Measurements from ENCODE around the gene RPH3AL. TPM values are rescaled to one million over a fixed set of nuclear protein-coding genes. Genes with fewer than 3 reads are reported as not detected.

Gene RPH3AL
- total and polyA plus RNA-seq, 10 of the 15 experiments (the other 5 are each of a cell fraction or from before 2014, with no cell fraction given), result 0.04 to 1.2 (median 0.47) TPM; not detected in 2

DNA sequence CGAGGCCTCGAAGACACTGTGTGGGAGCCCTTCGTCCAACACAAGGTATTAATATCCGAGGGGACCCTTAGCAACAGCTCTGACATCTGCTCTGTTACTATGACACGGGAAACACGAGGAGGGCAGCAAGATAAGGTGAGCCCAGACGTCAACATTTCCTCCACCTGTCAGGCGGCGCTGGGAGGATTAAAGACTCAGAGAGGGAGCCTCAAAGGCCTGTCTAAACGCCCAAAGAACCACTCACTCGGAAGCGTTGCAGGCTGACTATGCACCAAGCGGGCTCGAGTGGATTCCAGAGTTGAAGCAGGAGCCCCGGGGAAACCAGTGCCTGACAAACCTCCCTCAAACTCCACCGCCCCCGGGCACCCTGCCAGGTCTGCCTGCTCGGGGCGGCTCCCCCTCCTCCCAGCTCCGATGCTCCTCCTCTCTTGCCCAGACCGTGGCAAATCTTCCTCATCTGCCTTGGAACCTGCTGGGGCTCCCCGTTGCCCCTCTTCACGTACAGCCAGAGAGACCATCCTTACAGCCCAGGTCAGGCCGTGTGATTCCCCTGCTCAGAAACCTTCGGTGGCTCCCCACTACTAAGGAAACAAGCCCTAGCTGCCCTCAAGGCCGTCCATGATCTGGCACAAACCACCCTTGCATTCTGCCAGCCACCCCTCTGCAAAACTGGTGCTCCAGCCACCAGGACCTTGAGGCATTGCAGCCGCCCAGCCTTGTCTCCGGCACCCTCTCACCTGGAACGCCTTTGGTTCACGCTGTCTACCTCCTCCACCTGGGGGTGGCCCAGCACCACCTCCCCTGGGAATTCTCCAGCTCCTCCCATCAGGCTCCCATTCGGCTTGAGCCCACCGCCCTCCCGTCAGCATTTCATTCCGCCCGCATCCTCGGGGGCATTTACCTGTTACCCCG is 16.2 kb downstream of the RPH3AL start:
- ChIA-PET CTCF (no interaction called here), RAD21 (ENCODE audit: unreplicated experiment) (no interaction called here), SMC1A (ENCODE audit: uncharacterized antibody, unreplicated experiment) (no interaction called here), POLR2A (no interaction called here)
- no TSS peak for BruUV-seq (replicated peaks)
- Histone ChIP-seq H3K27me3 (replicated peaks in 1 of 2; ENCODE audit: control insufficient read depth in 2 of 2, insufficient read depth in 2 of 2, low read length in 1 of 2) (no peaks in the 10 kb centered on the region), H3K4me2 (ENCODE audit: control insufficient read depth, insufficient read depth) (no peak overlapping the region), H3K79me2 (ENCODE audit: control insufficient read depth, insufficient read depth, low read length) (no peaks in the 10 kb centered on the region), H2AFZ (ENCODE audit: control insufficient read depth, low read depth, low read length) (no peak overlapping the region), H3K36me3 (ENCODE audit: control insufficient read depth in 2 of 2, insufficient read depth in 2 of 2, low read length in 1 of 2) (no peaks in the 10 kb centered on the region), H3K27ac (ENCODE audit: control insufficient read depth, insufficient read depth) (no peak overlapping the region), H3K4me3 (no peak overlapping the region), H4K20me1 (ENCODE audit: control insufficient read depth, insufficient read depth) (no peaks in the 10 kb centered on the region), H3K4me1 (ENCODE audit: control insufficient read depth, insufficient read depth, low read length) (no peaks in the 10 kb centered on the region; the same call in 1 of the 2 replicates), H3K9me3 (replicated peaks; ENCODE audit: control insufficient read depth, insufficient read depth, low read length) (no peaks in the 10 kb centered on the region; the same call in 2 of the 3 replicates), H3K9ac (ENCODE audit: control insufficient read depth, insufficient read depth, low read length) (no peak overlapping the region)
- WGBS (ENCODE audit: insufficient coverage, insufficient replicate concordance, low lambda C conversion rate, missing lambda C conversion rate), result 31% methylated on average over 30 of the region's 37 CpGs
- in situ Hi-C loops (cut with MboI), result no loop called here
- no peak for ATAC-seq
- FAIRE-seq, result no peak
- no peak for TF ChIP-seq SKIL (IDR thresholded peaks at IDR 0.05; ENCODE audit: low read depth, poor library complexity, severe bottlenecking)
- TF ChIP-seq EP300 (IDR thresholded peaks at IDR 0.05; ENCODE audit: borderline replicate concordance in 1 of 2, control insufficient read depth in 1 of 2, low read depth in 2 of 2, low read length in 2 of 2), result no peak
- no peak for TF ChIP-seq ZNF592 (IDR thresholded peaks at IDR 0.05)
- no peak for TF ChIP-seq HDAC6 (IDR thresholded peaks at IDR 0.05; ENCODE audit: unreplicated experiment)
- no peak for TF ChIP-seq ZNF274 (IDR thresholded peaks at IDR 0.05; ENCODE audit: insufficient read depth, insufficient read length)
- TF ChIP-seq RCOR1 (conservative IDR thresholded peaks at IDR 0.05; ENCODE audit: low read depth, low read length), result no peak
- no peak for TF ChIP-seq CREB1 (IDR thresholded peaks at IDR 0.05; ENCODE audit: low read depth)
- TF ChIP-seq NRF1 (conservative IDR thresholded peaks at IDR 0.05; ENCODE audit: low read depth, low read length), result no peak
- TF ChIP-seq SREBF1 (IDR thresholded peaks at IDR 0.05; ENCODE audit: low read length), result no peak
- no peak for TF ChIP-seq IRF4 (IDR thresholded peaks at IDR 0.05; ENCODE audit: low read depth, low read length)
- TF ChIP-seq TCF7 (IDR thresholded peaks at IDR 0.05; ENCODE audit: borderline replicate concordance), result no peak
- intact Hi-C loops (cut with micrococcal nuclease; ENCODE audit: unreplicated experiment), result no loop called here
- DNase-seq (ENCODE audit: low read depth, low spot score), result no peak
